Esophagus muscularis mucosa (tissue), 3 donors: Measurements from ENCODE around the gene LRATD1.

Source experiments
- CTCF ChIP-seq, 3 experiments: fragments of 200-600 bp in 2 of 3; fragments of 450-650 bp in 1 of 3; sonication (generic) in 2 of 3; IDR thresholded peaks; one replicate each; pipeline ENCODE4 v1.5.1; 2017 to 2019; ENCODE audit warnings: antibody characterized with exemption in 3 of 3, mild to moderate bottlenecking in 2 of 3, moderate library complexity in 1 of 3
- POLR2A ChIP-seq: fragments of 450-650 bp; IDR thresholded peaks from one replicate; pipeline ENCODE4 v1.6.1; 2017; ENCODE audit warnings: antibody characterized with exemption, moderate library complexity, mild to moderate bottlenecking, low read depth

- TF ChIP-seq CTCF (IDR thresholded peaks at IDR 0.05): no peak
- TF ChIP-seq POLR2A: no peak
These were observed 40.9 kb downstream of the LRATD1 start for GRCh38 chr2:14673351-14673875.
